ENCODE measurements around the gene SLC9A3.
"Not testable (repeated sequence)": the region's sequence is repeated elsewhere in the genome, so short reads cannot be mapped to it uniquely, and the experiment has no call there.

Gene SLC9A3

GRCh38 chr5:486597-486996 lies 37.7 kb downstream of the SLC9A3 start:
- not testable (repeated sequence) for DNase-seq

DNA sequence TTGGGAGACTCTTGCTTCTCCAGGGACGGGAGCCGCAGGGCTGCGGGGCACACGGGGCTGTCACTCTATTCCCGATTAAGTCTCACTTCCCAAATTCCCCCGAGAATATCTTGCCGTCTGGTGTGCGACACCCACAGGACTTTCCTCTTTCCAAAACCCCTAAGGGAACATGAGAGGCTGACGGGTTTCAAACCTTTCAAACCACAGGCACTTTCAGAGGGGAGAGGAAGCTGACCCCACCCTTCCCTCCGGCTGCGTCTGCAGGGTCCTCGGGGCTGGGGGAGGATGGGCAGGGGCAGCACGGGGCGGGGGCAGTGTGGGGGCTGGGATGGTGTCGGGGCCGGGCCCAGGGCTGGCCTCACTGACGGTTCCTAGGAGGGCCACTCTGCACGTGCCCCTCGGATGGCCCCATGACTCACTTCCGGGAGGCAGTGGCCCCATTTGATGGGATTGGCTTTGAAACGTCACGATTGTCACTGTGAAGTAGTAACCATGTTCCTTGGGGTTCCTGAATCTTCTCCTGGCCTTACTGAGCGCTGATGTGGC lies 38.2 kb downstream of the SLC9A3 start:
- DNase-seq, result no peak

GRCh38 chr5:485113-485945 lies 38.9 kb downstream of the SLC9A3 start:
- DNase-seq, result no peak

DNA sequence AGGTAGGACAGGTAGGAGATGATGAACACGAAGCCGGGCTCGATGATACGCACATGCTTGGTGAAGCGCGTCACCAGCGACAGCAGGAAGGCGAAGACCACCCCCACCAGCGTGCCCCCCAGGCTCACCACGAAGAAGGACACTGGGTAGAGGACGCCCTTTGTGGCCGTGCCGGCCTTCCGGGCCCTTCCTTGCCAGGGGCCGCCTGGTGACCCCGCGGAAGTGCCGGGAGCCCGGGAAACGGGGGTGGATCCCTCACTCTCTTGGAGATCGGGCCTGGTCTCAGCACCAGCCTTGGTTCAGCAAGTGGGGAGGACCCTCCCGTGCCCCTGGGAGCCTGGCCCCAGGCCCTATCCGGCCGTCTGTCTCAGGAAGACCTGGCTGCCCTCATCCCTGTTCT lies 39.7 kb downstream of the SLC9A3 start:
- no peak for DNase-seq

DNA sequence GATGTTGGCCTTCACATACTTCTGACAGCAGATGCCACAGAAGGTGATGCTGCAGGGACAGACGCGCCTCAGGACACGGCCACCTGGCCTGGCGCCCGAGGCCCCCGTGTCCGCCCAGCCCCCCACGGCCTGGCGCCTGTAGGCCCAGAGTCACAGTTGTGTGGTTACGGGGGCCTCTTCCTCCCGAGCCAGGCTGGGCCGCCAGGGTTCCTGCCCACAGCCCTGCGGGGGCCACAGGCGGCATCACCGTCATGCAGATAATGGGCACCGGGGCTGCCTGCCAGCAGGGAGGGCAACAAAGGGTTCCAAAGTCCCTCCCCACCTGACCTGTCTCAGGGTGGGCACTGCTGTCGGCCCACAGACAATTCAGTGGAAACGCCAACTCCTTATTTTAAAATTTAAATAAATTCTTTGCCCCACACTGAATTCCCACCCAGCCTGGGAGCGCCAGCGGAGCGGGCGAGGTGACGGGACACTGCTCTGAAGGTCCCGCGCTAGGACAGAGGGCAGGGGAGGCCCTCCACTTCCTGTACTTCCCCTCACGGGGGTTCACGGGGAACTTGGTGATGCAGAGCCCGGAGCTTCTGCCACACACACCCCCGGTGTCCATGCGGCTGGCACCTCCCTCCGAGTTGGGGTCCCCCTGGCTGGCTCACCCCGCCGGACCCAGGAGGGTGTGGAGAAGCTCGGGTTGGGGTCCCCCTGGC lies 40.7 kb downstream of the SLC9A3 start:
- DNase-seq, result no peak

- DNase-seq, result no peak
Measured at GRCh38 chr5:483011-483410, 41.2 kb downstream of the SLC9A3 start.

DNA sequence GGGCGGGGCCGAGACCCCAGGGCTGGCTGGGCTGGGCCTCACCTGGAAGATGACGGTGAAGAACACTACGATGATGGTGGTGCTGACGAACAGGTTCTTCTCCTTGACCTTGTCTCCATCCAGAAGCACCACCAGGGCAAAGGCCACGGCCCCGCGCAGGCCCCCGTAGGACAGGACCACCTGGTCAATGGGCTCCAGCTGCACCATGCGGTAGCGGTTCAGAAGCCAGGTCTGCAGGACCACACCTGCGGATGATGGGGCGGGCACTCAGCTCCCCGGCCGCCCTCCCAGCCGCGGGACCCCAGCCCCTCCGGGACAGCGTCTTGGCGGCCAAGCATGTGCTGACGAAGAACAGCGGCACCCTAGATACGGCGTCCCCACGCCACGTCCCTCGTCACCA lies 41.7 kb downstream of the SLC9A3 start:
- no peak for DNase-seq

DNA sequence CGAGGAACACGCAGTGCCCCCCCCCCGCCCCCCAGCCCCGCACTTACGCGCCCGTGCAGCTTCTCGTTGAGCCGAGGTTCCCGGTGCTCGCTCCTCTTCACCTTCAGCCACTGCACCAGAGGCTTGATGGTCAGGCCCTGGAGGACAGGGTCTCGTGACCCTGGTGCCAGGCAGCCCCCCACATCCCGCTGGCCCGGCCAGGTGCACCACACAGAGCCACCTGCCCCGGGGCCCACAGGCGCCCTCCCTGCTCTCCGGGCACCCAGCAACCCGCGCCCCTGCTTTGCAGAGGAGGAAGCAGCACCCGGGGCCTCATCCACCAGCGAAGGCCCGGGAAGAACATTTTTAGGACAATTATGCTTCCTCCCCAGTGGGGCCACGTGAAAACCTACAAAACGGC lies 42.2 kb downstream of the SLC9A3 start:
- no peak for DNase-seq

GRCh38 chr5:481347-481746 lies 42.9 kb downstream of the SLC9A3 start:
- no peak for DNase-seq

- no peak for DNase-seq
Measured at GRCh38 chr5:479566-480319, 44.5 kb downstream of the SLC9A3 start.

DNA sequence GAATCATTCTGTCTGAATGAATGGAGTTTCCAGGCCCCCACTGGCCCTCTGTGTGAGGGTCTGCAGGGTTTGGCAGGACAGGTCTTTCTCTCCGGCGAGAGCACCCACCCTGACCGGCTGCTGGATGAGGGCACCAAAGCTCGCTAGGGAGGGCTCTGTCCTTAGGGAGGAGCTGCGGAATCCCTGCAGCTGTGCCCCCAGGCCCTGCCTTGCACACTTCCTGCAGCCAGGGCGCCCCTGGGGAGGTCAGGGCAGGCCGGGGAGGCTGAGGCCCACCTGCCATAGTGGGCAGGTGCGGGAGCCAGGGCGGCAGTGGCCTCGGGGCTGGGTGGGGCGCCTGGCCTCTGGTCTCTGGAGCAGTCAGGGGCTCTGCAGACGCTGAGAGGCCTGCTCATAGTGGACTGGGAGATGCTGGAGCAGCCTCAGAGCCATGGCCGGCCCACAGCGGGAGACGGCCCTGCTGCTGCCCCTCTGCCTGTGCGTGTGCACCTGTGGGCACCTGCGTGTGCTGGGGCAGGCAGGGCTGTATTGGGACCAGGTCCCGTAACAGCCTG lies 45.2 kb downstream of the SLC9A3 start:
- no peak for DNase-seq

- no peak for DNase-seq
Measured at GRCh38 chr5:478369-478981, 45.8 kb downstream of the SLC9A3 start.

DNA sequence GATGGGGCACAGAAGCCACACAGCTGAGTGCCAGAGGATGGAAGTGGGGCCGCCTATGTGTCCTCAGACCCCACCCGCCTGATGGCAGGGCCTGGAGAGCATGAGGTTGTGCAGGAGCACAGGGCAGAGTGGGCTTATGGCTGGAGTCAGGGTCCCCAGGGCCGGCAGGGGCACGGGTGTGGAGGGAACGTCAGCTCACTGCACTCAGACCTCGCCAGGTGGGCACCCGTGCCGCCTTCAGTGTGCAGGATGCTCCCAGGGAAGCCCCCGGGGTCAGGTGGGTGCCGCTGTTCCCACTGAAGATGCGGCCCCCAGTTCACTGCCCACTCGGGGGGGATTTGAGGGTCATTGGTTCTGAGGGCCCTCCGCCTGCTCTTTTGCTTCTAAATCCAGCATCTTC lies 46.4 kb downstream of the SLC9A3 start:
- no peak for DNase-seq

DNA sequence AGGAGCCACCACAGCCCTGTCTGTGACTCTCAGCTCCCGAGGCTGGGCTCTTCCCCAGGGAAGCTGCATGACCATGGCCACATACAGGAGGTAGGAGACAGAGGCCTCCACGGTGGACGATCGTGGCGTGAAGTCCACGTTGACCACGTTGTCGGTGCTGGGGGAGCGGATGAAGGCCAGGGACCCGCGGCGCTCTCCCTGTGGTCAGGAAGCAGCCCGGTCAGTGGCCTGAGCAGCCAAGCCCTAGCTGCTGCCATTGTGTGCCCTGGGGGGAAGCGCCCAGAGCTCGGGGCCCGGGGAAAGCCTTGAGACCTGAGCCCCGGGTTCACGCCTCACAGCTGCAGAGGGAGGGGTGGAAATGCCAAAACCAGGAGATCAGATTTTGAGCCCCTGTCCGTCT lies 47.0 kb downstream of the SLC9A3 start:
- no peak for DNase-seq

DNA sequence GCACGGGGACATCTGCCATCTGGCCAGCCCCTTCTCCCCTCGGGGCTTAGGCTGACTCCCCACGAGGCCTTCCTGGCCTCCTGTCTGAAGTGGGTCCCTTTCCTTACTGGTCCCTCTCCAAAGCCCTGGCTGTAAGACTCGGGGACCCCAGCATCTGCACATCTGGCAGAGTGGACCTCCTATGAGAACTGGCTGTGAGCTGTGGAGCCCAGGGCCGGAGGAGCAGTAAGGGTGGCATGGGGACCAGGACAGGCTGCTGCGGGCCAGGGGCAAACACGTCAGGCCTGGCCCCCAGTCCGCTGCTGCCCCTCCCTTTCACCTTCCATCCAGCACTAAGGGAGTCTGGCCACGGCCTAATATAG lies 47.5 kb downstream of the SLC9A3 start:
- DNase-seq, result no peak

- DNase-seq, result no peak
Measured at GRCh38 chr5:476102-476813, 48.0 kb downstream of the SLC9A3 start.

DNA sequence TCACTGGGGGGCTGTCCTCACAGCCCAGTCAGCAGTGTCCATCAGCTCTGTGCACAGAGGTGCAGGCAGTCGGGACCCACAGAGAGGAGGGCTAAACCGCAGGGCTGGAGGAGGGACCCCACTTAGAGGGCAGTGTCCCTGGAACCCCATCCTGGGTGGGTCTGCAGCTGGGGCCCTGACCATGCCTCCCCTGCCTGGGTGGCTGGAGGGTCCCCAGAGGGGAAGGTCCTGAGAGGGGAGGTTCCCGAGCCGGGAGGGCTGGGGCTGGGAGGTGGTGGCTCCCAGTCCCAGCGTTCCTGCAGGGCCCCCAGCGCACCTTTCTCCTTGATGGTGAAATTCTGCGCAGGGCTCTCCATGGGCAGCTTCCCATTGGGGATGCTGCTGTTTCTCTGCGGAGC lies 48.5 kb downstream of the SLC9A3 start:
- no peak for DNase-seq

DNA sequence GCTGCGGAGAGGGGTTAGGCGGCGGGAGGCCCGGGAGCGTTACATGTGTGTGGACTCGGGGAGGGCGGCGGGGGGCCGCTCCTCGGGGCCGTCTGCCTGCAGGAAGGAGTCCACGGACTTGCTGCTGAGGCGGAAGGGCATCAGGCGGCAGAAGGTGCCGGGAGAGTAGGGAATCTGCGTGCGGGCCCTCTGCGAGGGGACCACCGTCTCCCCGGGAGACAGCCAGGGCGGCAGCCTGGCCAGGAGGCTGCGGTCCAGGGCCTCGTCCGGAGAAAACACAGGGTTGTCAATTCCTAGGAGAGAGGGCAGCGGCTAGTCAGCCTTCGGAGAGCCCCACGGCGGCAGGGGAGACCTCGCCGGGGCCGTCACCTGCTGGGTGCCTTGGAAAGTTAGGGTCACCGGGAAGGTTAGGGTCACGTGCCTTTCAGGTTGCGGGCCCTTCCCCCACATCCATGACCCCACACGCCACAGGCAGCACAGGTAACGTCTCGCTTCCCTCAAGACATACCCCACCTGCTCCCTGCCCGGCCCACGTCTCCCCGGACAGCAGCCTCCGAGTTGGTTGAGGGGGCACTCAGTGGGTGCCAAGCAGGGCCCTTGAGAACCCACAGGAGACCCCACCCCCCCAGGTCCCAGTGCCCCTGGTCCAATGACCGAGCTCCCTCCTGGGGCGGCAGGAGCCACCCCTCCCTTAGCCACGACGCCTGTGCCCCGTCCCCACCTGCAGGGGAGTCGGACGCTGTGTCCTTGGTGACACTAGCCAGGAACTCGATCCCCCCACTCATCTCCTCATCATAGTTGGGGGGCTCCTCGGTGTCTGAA lies 49.2 kb downstream of the SLC9A3 start:
- DNase-seq, result no peak

- not testable (repeated sequence) for DNase-seq
Measured at GRCh38 chr5:474232-474839, 49.9 kb downstream of the SLC9A3 start.

- peak; percentile 56 for DNase-seq
Measured at GRCh38 chr5:473551-474192, 50.6 kb downstream of the SLC9A3 start.

All from NCI-H1092 treated with DMSO at 0.1 percent for 48 hours (cell line).